Activated B cell treated with CpG ODN at 0.5 μM for 24 hours (primary cell): ENCODE data around the gene BPIFB3. TPM values are rescaled to one million over a fixed set of nuclear protein-coding genes. Genes with fewer than 3 reads are reported as not detected.

ENCODE experiments used
- ATAC-seq: fragments of 200-7000 bp; cut with Tn5 transposase; one replicate; pipeline ENCODE4 v1.10.0; 2021; ENCODE audit warnings: low read depth, mild to moderate bottlenecking, moderate library complexity
- CTCF ChIA-PET: fragments of 350-600 bp; sonication (Branson Sonifier 250); formaldehyde crosslinking; loops from one replicate; lab custom pipeline; 2021; ENCODE audit warnings: antibody characterized with exemption; lab: Charles Lee
- POLR2A ChIA-PET: fragments of 350-600 bp; sonication (Branson Sonifier 250); formaldehyde crosslinking; loops from one replicate; lab custom pipeline; 2021; ENCODE audit warnings: antibody characterized with exemption; lab: Charles Lee
- DNase-seq: peaks from one replicate; pipeline ENCODE4 v3.0.0; 2022
- H3K27ac Mint-ChIP-seq: one replicate; pipeline ENCODE4 v1.8.0; 2020; ENCODE audit warnings: mixed read lengths
- H3K27me3 Mint-ChIP-seq: one replicate; pipeline ENCODE4 v1.8.0; 2021; ENCODE audit warnings: mixed read lengths
- H3K36me3 Mint-ChIP-seq: one replicate; pipeline ENCODE4 v1.8.0; 2021; ENCODE audit warnings: low read depth, mixed read lengths
- H3K4me1 Mint-ChIP-seq: one replicate; pipeline ENCODE4 v1.8.0; 2021; ENCODE audit warnings: mixed read lengths
- H3K4me3 Mint-ChIP-seq: one replicate; pipeline ENCODE4 v1.8.0; 2020; ENCODE audit warnings: mild to moderate bottlenecking, mixed read lengths
- H3K9me3 Mint-ChIP-seq: one replicate; pipeline ENCODE4 v1.8.0; 2020; ENCODE audit warnings: mixed read lengths
- CTCF ChIP-seq: fragments of 200-600 bp; IDR thresholded peaks from one replicate; pipeline ENCODE4 v1.8.0; 2022; ENCODE audit warnings: antibody characterized with exemption, mild to moderate bottlenecking
- intact Hi-C: fragments of 100-400 bp; cut with micrococcal nuclease; formaldehyde crosslinking; loops from one replicate; pipeline ENCODE4 v1.15.1; 2024
- total RNA-seq: library from RNA; stranded (reverse); gene quantifications from 2 replicates; pipeline ENCODE4 v1.2.3, GENCODE V29; 2022

The BPIFB3 gene
- total RNA-seq, 1 donor from 2014 or later: not detected

- no peak for DNase-seq
- ChIA-PET POLR2A (interaction anchor here (0.7 kb wide), 1 partner anchor 44 kb away, joined by 3 read pairs; no protein-coding TSS in a partner anchor), CTCF (no interaction called here)
- Mint-ChIP-seq H3K4me3 (no peak overlapping the region), H3K4me1 (no peaks in the 10 kb centered on the region), H3K9me3 (no peaks in the 10 kb centered on the region), H3K27me3 (no peaks in the 10 kb centered on the region), H3K36me3 (no peaks in the 10 kb centered on the region), H3K27ac (no peak overlapping the region)
- no peak for ATAC-seq
- no peak for TF ChIP-seq CTCF
- intact Hi-C loops: no loop called here
Measured at GRCh38 chr20:33025318-33025876, 28.3 kb upstream of the BPIFB3 start.

- ChIA-PET POLR2A (interaction anchor here (0.7 kb wide), 1 partner anchor 43 kb away, joined by 3 read pairs; no protein-coding TSS in a partner anchor), CTCF (no interaction called here)
- DNase-seq (no peak), ATAC-seq (no peak)
- no peaks in the 10 kb centered on the region for H3K9me3 Mint-ChIP-seq
- no peaks in the 10 kb centered on the region for H3K36me3 Mint-ChIP-seq
- no peak overlapping the region for H3K4me3 Mint-ChIP-seq
- H3K4me1 Mint-ChIP-seq: no peaks in the 10 kb centered on the region
- intact Hi-C loops: no loop called here
- TF ChIP-seq CTCF: no peak
- no peaks in the 10 kb centered on the region for H3K27me3 Mint-ChIP-seq
- H3K27ac Mint-ChIP-seq: no peak overlapping the region
Measured at GRCh38 chr20:33026072-33026778, 27.5 kb upstream of the BPIFB3 start.

- Mint-ChIP-seq H3K27me3 (no peaks in the 10 kb centered on the region), H3K4me3 (no peak overlapping the region), H3K27ac (no peak overlapping the region), H3K4me1 (no peaks in the 10 kb centered on the region), H3K9me3 (no peaks in the 10 kb centered on the region), H3K36me3 (no peaks in the 10 kb centered on the region)
- no peak for ATAC-seq
- no peak for TF ChIP-seq CTCF
- ChIA-PET POLR2A (no interaction called here), CTCF (interaction anchor here (1.4 kb wide), 1 partner anchor 123 kb away, joined by 3 read pairs; no protein-coding TSS in a partner anchor)
- intact Hi-C loops: no loop called here
- no peak for DNase-seq
Measured at GRCh38 chr20:33026779-33027759, 26.6 kb upstream of the BPIFB3 start.

- Mint-ChIP-seq H3K4me3 (no peak overlapping the region), H3K36me3 (no peaks in the 10 kb centered on the region), H3K27ac (no peak overlapping the region), H3K9me3 (peaks cover under 1% of the 10 kb centered on the region), H3K27me3 (no peaks in the 10 kb centered on the region), H3K4me1 (no peaks in the 10 kb centered on the region)
- no peak for DNase-seq
- intact Hi-C loops: no loop called here
- ChIA-PET CTCF (interaction anchor here (1.4 kb wide), 1 partner anchor 124 kb away, joined by 3 read pairs; no protein-coding TSS in a partner anchor), POLR2A (no interaction called here)
- ATAC-seq: no peak
- no peak for TF ChIP-seq CTCF
Measured at GRCh38 chr20:33027769-33028751, 25.6 kb upstream of the BPIFB3 start.
